K562 (cell line): ENCODE results near the gene FARSB. TPM values are rescaled to one million over a fixed set of nuclear protein-coding genes. Genes with fewer than 3 reads are reported as not detected.

Source experiments
- ELF1 ChIP-seq: fragments of 200-800 bp; sonication (Bioruptor generic); IDR thresholded peaks from 2 replicates; pipeline ENCODE4 v1.6.1; 2016; ENCODE audit warnings: missing genetic modification characterization, missing compliant biosample characterization
- PHB2 ChIP-seq: fragments of 450-650 bp; IDR thresholded peaks from 2 replicates; pipeline ENCODE4 v1.6.1; 2017; ENCODE audit warnings: low read depth
- XRCC5 ChIP-seq: fragments of 200-400 bp; formaldehyde crosslinking; IDR thresholded peaks from 2 replicates; pipeline ENCODE4 v1.6.1; 2017; ENCODE audit warnings: low read depth, mild to moderate bottlenecking, low read length
- ZKSCAN1 ChIP-seq: fragments of 150-350 bp; IDR thresholded peaks from 2 replicates; pipeline ENCODE4 v1.6.1; 2016; ENCODE audit warnings: low read depth, low read length
- polyA plus RNA-seq, 8 experiments: library from polyadenylated mRNA; depleted of rRNA in 4 of 8; stranded (reverse) in 5 of 8; unstranded in 3 of 8; fragments of >200 nt; fragmentation: Nextera tagmentation in 2 of 8; fragmentation: Illumina TruSeq in 1 of 8; extraction: Ambion mirVana in 2 of 8; extraction: Trizol in 1 of 8; gene quantifications; 2 replicates each; pipeline versions ENCODE4 v1.2.1 to v1.2.3, GENCODE V29; 2011 to 2014; ENCODE audit warnings: inconsistent platforms in 1 of 8, missing spikeins in 1 of 8
- total RNA-seq, 7 experiments: library from RNA; depleted of rRNA in 6 of 7; stranded (reverse); fragments of >200 nt in 6 of 7; fragmentation: Illumina TruSeq in 2 of 7; extraction: Trizol in 2 of 7; gene quantifications; 2 replicates each; pipeline versions ENCODE4 v1.2.1 to v1.2.3, GENCODE V29; 2011 to 2021; ENCODE audit warnings: low replicate concordance in 1 of 7
- TF ChIP-seq, protein P1 (sequence below): fragments of 450-650 bp; IDR thresholded peaks from 2 replicates; pipeline ENCODE4 v1.6.1; 2017; ENCODE audit warnings: antibody characterized with exemption, mild to moderate bottlenecking
- TF ChIP-seq, protein P2 (sequence below): IDR thresholded peaks from 2 replicates; pipeline ENCODE4 v1.6.1; 2011; ENCODE audit warnings: borderline replicate concordance, low read depth, mild to moderate bottlenecking, moderate library complexity, low read length; ENCODE audit not compliant: insufficient read depth, poor library complexity, severe bottlenecking
- TF ChIP-seq, protein P3 (sequence below), 3 experiments: IDR thresholded peaks in 2 of 3; conservative IDR thresholded peaks in 1 of 3; 2 replicates each; pipeline ENCODE4 v1.5.1; 2011 to 2012; ENCODE audit warnings: low read length in 3 of 3, mild to moderate bottlenecking in 3 of 3, control low read depth in 2 of 3, improper control_type of control experiment in 1 of 3, inconsistent platforms in 1 of 3, low read depth in 1 of 3, mixed read lengths in 1 of 3, moderate library complexity in 1 of 3; ENCODE audit not compliant: insufficient read depth in 2 of 3
- TF ChIP-seq, protein P4 (sequence below): fragments of 450-650 bp; formaldehyde crosslinking; IDR thresholded peaks from 2 replicates; pipeline ENCODE4 v1.4.0; 2020; ENCODE audit warnings: mild to moderate bottlenecking, moderate library complexity
- TF ChIP-seq, protein P5 (sequence below), 2 experiments: fragments of 450-650 bp in 1 of 2; sonication (generic) in 1 of 2; formaldehyde crosslinking in 1 of 2; IDR thresholded peaks in 1 of 2; conservative IDR thresholded peaks in 1 of 2; 2 replicates each; pipeline versions ENCODE4 v1.6.1 to v1.8.1; 2016 to 2023; ENCODE audit warnings: mild to moderate bottlenecking in 2 of 2, moderate library complexity in 2 of 2, inconsistent platforms in 1 of 2, missing genetic modification reagents in 1 of 2

The FARSB gene
- total and polyA plus RNA-seq, 9 of the 15 experiments (the other 6 are each of a cell fraction or from before 2014, with no cell fraction given), result 26.6 to 171 (median 55.7) TPM

DNA sequence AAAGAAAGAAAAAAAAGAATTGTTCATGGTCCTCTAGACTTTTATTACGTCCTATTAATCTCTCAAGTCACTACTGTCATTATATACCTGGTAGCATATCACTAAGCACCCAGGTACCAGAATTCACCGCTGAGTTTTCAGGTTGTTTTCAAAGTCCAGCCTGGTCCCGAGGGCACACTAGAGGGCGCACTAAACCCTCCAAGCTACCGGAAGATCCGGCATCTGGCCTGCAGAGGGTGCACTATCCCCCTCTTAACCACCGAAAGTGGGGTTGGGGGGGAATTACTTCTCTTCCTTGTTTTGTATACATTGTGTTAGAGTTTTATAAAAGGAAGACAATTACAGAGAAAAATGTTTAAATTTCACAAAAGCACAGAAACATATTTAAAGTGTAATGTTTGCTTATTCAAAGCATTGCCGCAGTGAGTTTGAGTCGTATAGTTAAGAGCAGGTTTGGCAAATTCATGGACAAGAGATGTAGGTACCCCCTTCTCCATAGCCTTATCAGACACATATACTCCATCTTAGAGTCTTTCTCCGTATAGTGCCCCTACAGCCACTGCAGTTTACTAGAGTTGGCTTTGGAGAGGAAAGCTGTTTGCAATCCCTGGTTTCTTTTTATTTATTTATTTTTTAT is 34.8 kb upstream of the FARSB start (continued):
- TF ChIP-seq, protein P1, sequence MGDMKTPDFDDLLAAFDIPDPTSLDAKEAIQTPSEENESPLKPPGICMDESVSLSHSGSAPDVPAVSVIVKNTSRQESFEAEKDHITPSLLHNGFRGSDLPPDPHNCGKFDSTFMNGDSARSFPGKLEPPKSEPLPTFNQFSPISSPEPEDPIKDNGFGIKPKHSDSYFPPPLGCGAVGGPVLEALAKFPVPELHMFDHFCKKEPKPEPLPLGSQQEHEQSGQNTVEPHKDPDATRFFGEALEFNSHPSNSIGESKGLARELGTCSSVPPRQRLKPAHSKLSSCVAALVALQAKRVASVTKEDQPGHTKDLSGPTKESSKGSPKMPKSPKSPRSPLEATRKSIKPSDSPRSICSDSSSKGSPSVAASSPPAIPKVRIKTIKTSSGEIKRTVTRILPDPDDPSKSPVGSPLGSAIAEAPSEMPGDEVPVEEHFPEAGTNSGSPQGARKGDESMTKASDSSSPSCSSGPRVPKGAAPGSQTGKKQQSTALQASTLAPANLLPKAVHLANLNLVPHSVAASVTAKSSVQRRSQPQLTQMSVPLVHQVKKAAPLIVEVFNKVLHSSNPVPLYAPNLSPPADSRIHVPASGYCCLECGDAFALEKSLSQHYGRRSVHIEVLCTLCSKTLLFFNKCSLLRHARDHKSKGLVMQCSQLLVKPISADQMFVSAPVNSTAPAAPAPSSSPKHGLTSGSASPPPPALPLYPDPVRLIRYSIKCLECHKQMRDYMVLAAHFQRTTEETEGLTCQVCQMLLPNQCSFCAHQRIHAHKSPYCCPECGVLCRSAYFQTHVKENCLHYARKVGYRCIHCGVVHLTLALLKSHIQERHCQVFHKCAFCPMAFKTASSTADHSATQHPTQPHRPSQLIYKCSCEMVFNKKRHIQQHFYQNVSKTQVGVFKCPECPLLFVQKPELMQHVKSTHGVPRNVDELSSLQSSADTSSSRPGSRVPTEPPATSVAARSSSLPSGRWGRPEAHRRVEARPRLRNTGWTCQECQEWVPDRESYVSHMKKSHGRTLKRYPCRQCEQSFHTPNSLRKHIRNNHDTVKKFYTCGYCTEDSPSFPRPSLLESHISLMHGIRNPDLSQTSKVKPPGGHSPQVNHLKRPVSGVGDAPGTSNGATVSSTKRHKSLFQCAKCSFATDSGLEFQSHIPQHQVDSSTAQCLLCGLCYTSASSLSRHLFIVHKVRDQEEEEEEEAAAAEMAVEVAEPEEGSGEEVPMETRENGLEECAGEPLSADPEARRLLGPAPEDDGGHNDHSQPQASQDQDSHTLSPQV, result peak; percentile 48; the same call in 1 of the 2 replicates
- TF ChIP-seq, protein P2, sequence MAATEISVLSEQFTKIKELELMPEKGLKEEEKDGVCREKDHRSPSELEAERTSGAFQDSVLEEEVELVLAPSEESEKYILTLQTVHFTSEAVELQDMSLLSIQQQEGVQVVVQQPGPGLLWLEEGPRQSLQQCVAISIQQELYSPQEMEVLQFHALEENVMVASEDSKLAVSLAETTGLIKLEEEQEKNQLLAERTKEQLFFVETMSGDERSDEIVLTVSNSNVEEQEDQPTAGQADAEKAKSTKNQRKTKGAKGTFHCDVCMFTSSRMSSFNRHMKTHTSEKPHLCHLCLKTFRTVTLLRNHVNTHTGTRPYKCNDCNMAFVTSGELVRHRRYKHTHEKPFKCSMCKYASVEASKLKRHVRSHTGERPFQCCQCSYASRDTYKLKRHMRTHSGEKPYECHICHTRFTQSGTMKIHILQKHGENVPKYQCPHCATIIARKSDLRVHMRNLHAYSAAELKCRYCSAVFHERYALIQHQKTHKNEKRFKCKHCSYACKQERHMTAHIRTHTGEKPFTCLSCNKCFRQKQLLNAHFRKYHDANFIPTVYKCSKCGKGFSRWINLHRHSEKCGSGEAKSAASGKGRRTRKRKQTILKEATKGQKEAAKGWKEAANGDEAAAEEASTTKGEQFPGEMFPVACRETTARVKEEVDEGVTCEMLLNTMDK, result peak; percentile 87
- TF ChIP-seq, protein P3, sequence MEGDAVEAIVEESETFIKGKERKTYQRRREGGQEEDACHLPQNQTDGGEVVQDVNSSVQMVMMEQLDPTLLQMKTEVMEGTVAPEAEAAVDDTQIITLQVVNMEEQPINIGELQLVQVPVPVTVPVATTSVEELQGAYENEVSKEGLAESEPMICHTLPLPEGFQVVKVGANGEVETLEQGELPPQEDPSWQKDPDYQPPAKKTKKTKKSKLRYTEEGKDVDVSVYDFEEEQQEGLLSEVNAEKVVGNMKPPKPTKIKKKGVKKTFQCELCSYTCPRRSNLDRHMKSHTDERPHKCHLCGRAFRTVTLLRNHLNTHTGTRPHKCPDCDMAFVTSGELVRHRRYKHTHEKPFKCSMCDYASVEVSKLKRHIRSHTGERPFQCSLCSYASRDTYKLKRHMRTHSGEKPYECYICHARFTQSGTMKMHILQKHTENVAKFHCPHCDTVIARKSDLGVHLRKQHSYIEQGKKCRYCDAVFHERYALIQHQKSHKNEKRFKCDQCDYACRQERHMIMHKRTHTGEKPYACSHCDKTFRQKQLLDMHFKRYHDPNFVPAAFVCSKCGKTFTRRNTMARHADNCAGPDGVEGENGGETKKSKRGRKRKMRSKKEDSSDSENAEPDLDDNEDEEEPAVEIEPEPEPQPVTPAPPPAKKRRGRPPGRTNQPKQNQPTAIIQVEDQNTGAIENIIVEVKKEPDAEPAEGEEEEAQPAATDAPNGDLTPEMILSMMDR (IDR thresholded peaks at IDR 0.05 in 2 of 3, conservative IDR thresholded peaks at IDR 0.05 in 1 of 3; ENCODE audit: insufficient read depth in 2 of 3, low read depth in 1 of 3, low read length in 3 of 3), result peak; percentile 99 to 100 (median 100)
- TF ChIP-seq XRCC5, result peak; percentile 55; the same call in 1 of the 2 replicates
- TF ChIP-seq, protein P4, sequence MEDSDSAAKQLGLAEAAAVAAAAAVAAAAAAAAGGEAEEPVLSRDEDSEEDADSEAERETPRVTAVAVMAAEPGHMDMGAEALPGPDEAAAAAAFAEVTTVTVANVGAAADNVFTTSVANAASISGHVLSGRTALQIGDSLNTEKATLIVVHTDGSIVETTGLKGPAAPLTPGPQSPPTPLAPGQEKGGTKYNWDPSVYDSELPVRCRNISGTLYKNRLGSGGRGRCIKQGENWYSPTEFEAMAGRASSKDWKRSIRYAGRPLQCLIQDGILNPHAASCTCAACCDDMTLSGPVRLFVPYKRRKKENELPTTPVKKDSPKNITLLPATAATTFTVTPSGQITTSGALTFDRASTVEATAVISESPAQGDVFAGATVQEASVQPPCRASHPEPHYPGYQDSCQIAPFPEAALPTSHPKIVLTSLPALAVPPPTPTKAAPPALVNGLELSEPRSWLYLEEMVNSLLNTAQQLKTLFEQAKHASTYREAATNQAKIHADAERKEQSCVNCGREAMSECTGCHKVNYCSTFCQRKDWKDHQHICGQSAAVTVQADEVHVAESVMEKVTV, result 0 out of 2 replicates have a peak, but pooled peaks have one; percentile 28
- TF ChIP-seq, protein P5, sequence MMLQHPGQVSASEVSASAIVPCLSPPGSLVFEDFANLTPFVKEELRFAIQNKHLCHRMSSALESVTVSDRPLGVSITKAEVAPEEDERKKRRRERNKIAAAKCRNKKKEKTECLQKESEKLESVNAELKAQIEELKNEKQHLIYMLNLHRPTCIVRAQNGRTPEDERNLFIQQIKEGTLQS (IDR thresholded peaks at IDR 0.05), result no peak
- TF ChIP-seq, protein P5 (CRISPR knock-in tag; conservative IDR thresholded peaks at IDR 0.05), result no peak
- TF ChIP-seq PHB2, result no peak
- TF ChIP-seq ELF1 (tag), result 0 out of 2 replicates have a peak, but pooled peaks have one; percentile 36
- TF ChIP-seq ZKSCAN1, result no peak
